ENCODE data around the gene FBXO2.

FBXO2 gene

GRCh38 chr1:11682287-11682771 lies 28.1 kb upstream of the FBXO2 start:
- DNase-seq (ENCODE audit: low spot score): no peak

GRCh38 chr1:11681071-11681771 lies 27.0 kb upstream of the FBXO2 start, which contains the start of gene MAD2L2:
Gene MAD2L2 (minus strand): TSS chr1:11681148. CDS start chr1:11680601, 547 bp downstream.
- DNase-seq (ENCODE audit: low spot score): peak; percentile 80

GRCh38 chr1:11680270-11681070 lies 26.2 kb upstream of the FBXO2 start:
- DNase-seq (ENCODE audit: low spot score): peak; percentile 39

GRCh38 chr1:11678442-11678841 lies 24.2 kb upstream of the FBXO2 start:
- no peak for DNase-seq (ENCODE audit: low spot score)

GRCh38 chr1:11676386-11677103 lies 22.3 kb upstream of the FBXO2 start:
- DNase-seq (ENCODE audit: low spot score): no peak

GRCh38 chr1:11675325-11675724 lies 21.1 kb upstream of the FBXO2 start:
- no peak for DNase-seq (ENCODE audit: low spot score)

GRCh38 chr1:11674488-11674887 lies 20.3 kb upstream of the FBXO2 start:
- DNase-seq (ENCODE audit: low spot score): no peak

- no peak for DNase-seq (ENCODE audit: low spot score)
Measured at GRCh38 chr1:11673089-11673769, 19.0 kb upstream of the FBXO2 start.

GRCh38 chr1:11671544-11672286 lies 17.5 kb upstream of the FBXO2 start:
- no peak for DNase-seq (ENCODE audit: low spot score)

- DNase-seq (ENCODE audit: low spot score): no peak
Measured at GRCh38 chr1:11671205-11671543, 16.9 kb upstream of the FBXO2 start.

GRCh38 chr1:11670747-11671146 lies 16.5 kb upstream of the FBXO2 start:
- no peak for DNase-seq (ENCODE audit: low spot score)

- DNase-seq (ENCODE audit: low spot score): no peak
Measured at GRCh38 chr1:11668516-11668915, 14.3 kb upstream of the FBXO2 start.

GRCh38 chr1:11664336-11665065 lies 10.3 kb upstream of the FBXO2 start:
- peak; percentile 42 for DNase-seq (ENCODE audit: low spot score)

GRCh38 chr1:11661103-11661502 lies 6.9 kb upstream of the FBXO2 start:
- no peak for DNase-seq (ENCODE audit: low spot score)

GRCh38 chr1:11659748-11660147 lies 5.5 kb upstream of the FBXO2 start:
- no peak for DNase-seq (ENCODE audit: low spot score)

- no peak for DNase-seq (ENCODE audit: low spot score)
Measured at GRCh38 chr1:11658542-11658941, 4.3 kb upstream of the FBXO2 start.

GRCh38 chr1:11657654-11658053 lies 3.4 kb upstream of the FBXO2 start:
- no peak for DNase-seq (ENCODE audit: low spot score)

GRCh38 chr1:11654939-11655808 lies 945 bp upstream of the FBXO2 start:
- peak; percentile 42 for DNase-seq (ENCODE audit: low spot score)

- peak; percentile 40 for DNase-seq (ENCODE audit: low spot score)
Measured at GRCh38 chr1:11653861-11654136, 430 bp downstream of the FBXO2 start.
